ENCODE measurements around the gene SLC4A7.

Gene SLC4A7

DNA sequence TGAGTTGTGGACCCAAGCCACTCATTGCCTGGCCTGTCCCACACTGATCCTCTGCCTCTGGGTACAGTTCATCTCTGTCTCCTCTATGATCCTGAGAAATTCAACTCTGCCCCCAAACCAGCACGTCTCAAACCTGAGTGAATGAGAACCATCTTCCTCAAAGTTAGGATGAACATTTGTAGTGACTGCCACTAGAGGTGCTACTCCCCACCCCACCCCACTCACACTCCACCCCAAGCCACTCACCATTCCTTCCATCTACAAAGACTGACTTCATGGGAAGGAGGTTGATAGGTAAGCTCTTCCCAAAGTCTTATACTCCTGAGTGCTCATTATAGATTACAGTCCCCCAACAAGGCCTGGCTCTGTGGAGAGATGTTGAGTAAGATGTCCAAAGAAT, 158.8 kb downstream of the SLC4A7 start:
- no peak for DNase-seq (ENCODE audit: low read depth in 3 of 3)

DNA sequence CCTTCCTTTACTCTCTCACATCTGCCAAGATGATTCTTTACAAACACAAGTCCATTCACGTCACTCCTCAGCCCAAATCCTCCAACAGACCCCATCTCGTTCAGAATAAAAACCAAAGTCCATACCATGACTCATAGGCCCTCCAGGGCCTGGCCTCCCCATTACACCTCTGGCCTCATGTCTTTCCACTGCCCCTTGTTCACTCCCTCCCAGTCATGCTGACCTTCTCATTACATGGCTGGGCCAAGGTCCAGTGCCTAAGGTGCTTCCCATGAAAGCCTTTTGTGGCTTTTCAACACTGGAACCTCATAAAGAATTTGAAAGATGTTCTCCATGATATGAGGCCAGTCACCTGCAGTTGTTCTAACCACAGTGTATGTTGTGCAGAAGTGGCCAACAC, 159.5 kb downstream of the SLC4A7 start:
- no peak for DNase-seq (ENCODE audit: low read depth in 3 of 3)

DNA sequence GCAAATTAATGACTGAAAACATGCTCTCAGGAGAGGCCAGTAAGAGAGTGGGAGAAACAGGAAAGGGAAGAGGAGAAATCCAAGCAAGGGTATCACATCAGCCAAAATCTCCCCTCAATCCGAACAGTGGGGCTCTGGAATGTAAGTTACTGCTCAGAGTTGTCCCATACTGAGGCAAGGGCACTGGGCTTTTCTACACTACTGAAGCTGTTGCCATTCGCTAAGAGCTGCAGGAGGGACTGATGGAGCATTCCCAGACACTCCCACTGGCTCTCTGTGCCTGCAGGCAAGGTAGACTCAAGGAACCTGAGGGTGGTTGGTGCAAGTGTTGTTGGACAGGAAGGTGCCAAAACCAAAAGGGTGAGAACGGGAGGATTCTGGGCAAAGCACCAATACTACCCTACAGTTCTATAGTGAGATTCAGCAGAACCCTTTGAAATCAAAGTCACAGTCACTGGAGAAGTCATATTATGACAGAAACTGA, 161.1 kb downstream of the SLC4A7 start:
- no peak for DNase-seq (ENCODE audit: low read depth in 3 of 3)

Data from stimulated activated CD4-positive, alpha-beta T cell treated with anti-CD3 and anti-CD28 coated beads, TNF-alpha, amount 100 ng/mL, for 4 hours (primary cell).